Fibroblast of skin of left quadriceps (primary cell): ENCODE results near the gene KTN1.

ENCODE experiments used
- DNase-seq, 2 experiments: peaks; one replicate each; pipeline ENCODE4 v3.0.0-alpha.2; 2013; ENCODE audit warnings: low read depth in 2 of 2

The KTN1 gene

GRCh38 chr14:55711175-55711811, 131.3 kb downstream of the KTN1 start:
- no peak for DNase-seq

GRCh38 chr14:55712491-55712890, 132.5 kb downstream of the KTN1 start:
- DNase-seq, result no peak

- peak in 1 of 2 experiments; percentile 12 for DNase-seq
These were observed 133.5 kb downstream of the KTN1 start for GRCh38 chr14:55713486-55713885.

GRCh38 chr14:55715889-55716288, 135.9 kb downstream of the KTN1 start:
- DNase-seq, result peak; percentile 86

GRCh38 chr14:55717621-55718020, 137.6 kb downstream of the KTN1 start:
- no peak for DNase-seq

GRCh38 chr14:55718551-55718950, 138.5 kb downstream of the KTN1 start:
- DNase-seq, result no peak

GRCh38 chr14:55720796-55721195, 140.8 kb downstream of the KTN1 start:
- no peak for DNase-seq

GRCh38 chr14:55721353-55721752, 141.3 kb downstream of the KTN1 start:
- DNase-seq, result peak; percentile 34 to 47

GRCh38 chr14:55722054-55722453, 142.0 kb downstream of the KTN1 start:
- no peak for DNase-seq

GRCh38 chr14:55724736-55725135, 144.7 kb downstream of the KTN1 start:
- no peak for DNase-seq

- no peak for DNase-seq
These were observed 150.7 kb downstream of the KTN1 start for GRCh38 chr14:55730592-55731310.

GRCh38 chr14:55731311-55731872, 151.4 kb downstream of the KTN1 start:
- no peak for DNase-seq

- DNase-seq, result no peak
These were observed 152.0 kb downstream of the KTN1 start for GRCh38 chr14:55731881-55732498.

- DNase-seq, result no peak
These were observed 153.6 kb downstream of the KTN1 start for GRCh38 chr14:55733599-55733998.
